Measurements from ENCODE around the gene PHACTR1. TPM values are rescaled to one million over a fixed set of nuclear protein-coding genes. Genes with fewer than 3 reads are reported as not detected.

PHACTR1 gene
- total RNA-seq, 1 experiment from 2014 or later, result 15.5 TPM

- no peak for TF ChIP-seq USF1 (CRISPR knock-in tag; IDR thresholded peaks at IDR 0.05)
Measured at GRCh38 chr6:12916006-12916405, 199.4 kb downstream of the PHACTR1 start (continued).

GRCh38 chr6:12916420-12917136, 200.0 kb downstream of the PHACTR1 start:
- ChIA-PET CTCF (interaction anchor here (0.7 to 2.0 kb wide), 2 partner anchors 205 to 279 kb away, joined by 3 to 5 read pairs; no protein-coding TSS in a partner anchor), POLR2A (no interaction called here)
- H3K27me3 Mint-ChIP-seq (ENCODE audit: low read depth), result no peaks in the 10 kb centered on the region
- ATAC-seq (no peak), DNase-seq (ENCODE audit: low spot score) (no peak)
- no peaks in the 10 kb centered on the region for H3K36me3 Mint-ChIP-seq
- H3K9me3 Mint-ChIP-seq, result no peaks in the 10 kb centered on the region
- no peak overlapping the region for H3K27ac Mint-ChIP-seq
- H3K4me3 Mint-ChIP-seq, result no peak overlapping the region
- TF ChIP-seq NR1H2 (CRISPR knock-in tag; IDR thresholded peaks at IDR 0.05), result no peak
- peaks cover 28% of the 10 kb centered on the region for H3K4me1 Mint-ChIP-seq

- Mint-ChIP-seq H3K36me3 (no peaks in the 10 kb centered on the region), H3K4me1 (peaks cover 18% of the 10 kb centered on the region), H3K27ac (no peak overlapping the region), H3K27me3 (ENCODE audit: low read depth) (no peaks in the 10 kb centered on the region), H3K4me3 (no peak overlapping the region), H3K9me3 (no peaks in the 10 kb centered on the region)
- no peak for DNase-seq (ENCODE audit: low spot score)
- no peak for TF ChIP-seq SMAD3 (CRISPR knock-in tag; IDR thresholded peaks at IDR 0.05; ENCODE audit: borderline replicate concordance)
- TF ChIP-seq OVOL2 (CRISPR knock-in tag; IDR thresholded peaks at IDR 0.05; ENCODE audit: borderline replicate concordance), result no peak
- TF ChIP-seq ATF3 (CRISPR knock-in tag; conservative IDR thresholded peaks at IDR 0.05), result no peak
- TF ChIP-seq CREM (CRISPR knock-in tag; IDR thresholded peaks at IDR 0.05), result no peak
- no peak for TF ChIP-seq USF1 (CRISPR knock-in tag; IDR thresholded peaks at IDR 0.05)
- TF ChIP-seq FOXJ3 (CRISPR knock-in tag; IDR thresholded peaks at IDR 0.05; ENCODE audit: borderline replicate concordance), result no peak
- TF ChIP-seq JUN (CRISPR knock-in tag; IDR thresholded peaks at IDR 0.05), result no peak
- no peak for TF ChIP-seq KAT7 (CRISPR knock-in tag; IDR thresholded peaks at IDR 0.05; ENCODE audit: borderline replicate concordance)
- TF ChIP-seq SP1 (CRISPR knock-in tag; conservative IDR thresholded peaks at IDR 0.05), result no peak
- TF ChIP-seq ETV6 (CRISPR knock-in tag; IDR thresholded peaks at IDR 0.05), result no peak
- TF ChIP-seq RORB (CRISPR knock-in tag; IDR thresholded peaks at IDR 0.05), result no peak
- TF ChIP-seq AFF4 (CRISPR knock-in tag; IDR thresholded peaks at IDR 0.05; ENCODE audit: borderline replicate concordance), result no peak
- TF ChIP-seq TCF7 (CRISPR knock-in tag; IDR thresholded peaks at IDR 0.05; ENCODE audit: low read depth), result no peak
- TF ChIP-seq HMGXB4 (CRISPR knock-in tag; IDR thresholded peaks at IDR 0.05), result no peak
- no peak for TF ChIP-seq ZNF671 (CRISPR knock-in tag; IDR thresholded peaks at IDR 0.05)
- TF ChIP-seq CTCF (IDR thresholded peaks at IDR 0.05), result no peak
- no peak for TF ChIP-seq ZNF281 (CRISPR knock-in tag; IDR thresholded peaks at IDR 0.05)
- TF ChIP-seq ZNF396 (CRISPR knock-in tag; IDR thresholded peaks at IDR 0.05; ENCODE audit: borderline replicate concordance), result no peak
- no peak for ATAC-seq
- ChIA-PET CTCF (interaction anchor here (1.1 kb wide), 1 partner anchor 356 kb away, joined by 3 read pairs; no protein-coding TSS in a partner anchor), POLR2A (no interaction called here)
Measured at GRCh38 chr6:12921467-12921866, 204.9 kb downstream of the PHACTR1 start.

Data from WTC11 (cell line).